ENCODE measurements around the gene MTUS2. TPM values are rescaled to one million over a fixed set of nuclear protein-coding genes. Genes with fewer than 3 reads are reported as not detected.

The MTUS2 gene
- total RNA-seq, 1 experiment from 2014 or later, result 0.25 TPM

- DNase-seq (ENCODE audit: low spot score), result no peak
Observed at GRCh38 chr13:29106651-29107050, 286.5 kb downstream of the MTUS2 start.

GRCh38 chr13:29108068-29108786 is 288.1 kb downstream of the MTUS2 start:
- DNase-seq (ENCODE audit: low spot score), result no peak

- DNase-seq (ENCODE audit: low spot score), result no peak
Observed at GRCh38 chr13:29109987-29110386, 289.8 kb downstream of the MTUS2 start.

- DNase-seq (ENCODE audit: low spot score), result no peak
Observed at GRCh38 chr13:29111446-29111845, 291.3 kb downstream of the MTUS2 start.

DNA sequence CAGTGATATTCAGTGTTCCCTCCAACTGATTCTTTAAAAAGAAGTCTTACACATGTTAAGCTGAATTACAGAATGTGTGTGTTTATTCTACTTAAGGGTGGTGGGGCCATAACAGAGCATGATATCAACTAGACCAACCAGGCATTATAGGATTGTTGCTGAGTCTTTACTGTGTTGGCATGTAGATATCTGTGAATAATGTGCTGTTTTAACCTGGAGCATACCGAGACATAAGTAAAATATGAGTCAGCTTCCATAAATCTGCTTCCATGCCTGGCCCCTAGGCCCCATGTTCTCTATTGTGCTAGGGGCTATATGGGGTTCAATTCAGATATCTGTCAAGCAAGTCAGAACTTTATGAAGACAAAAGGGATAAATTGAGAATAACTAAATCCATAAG is 295.7 kb downstream of the MTUS2 start:
- DNase-seq (ENCODE audit: low spot score), result no peak

DNA sequence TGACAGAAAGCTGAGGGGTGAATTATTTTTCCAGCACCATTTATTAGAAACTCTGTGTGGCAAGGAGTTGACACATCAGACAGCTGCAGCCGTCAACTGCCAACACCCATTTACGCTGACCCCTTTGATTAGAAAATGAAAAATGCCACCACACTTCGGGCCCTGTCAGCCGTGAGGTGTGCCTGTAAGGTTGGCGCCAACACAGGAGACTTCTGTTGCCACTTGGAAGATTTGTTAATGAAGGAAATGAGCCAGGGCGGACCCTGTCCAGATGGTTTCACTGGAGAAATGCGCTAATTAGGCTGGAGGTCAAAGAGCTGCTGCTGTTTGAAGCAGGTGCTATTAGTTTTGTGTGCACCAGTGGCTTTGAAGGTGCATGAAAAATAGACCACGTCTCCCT is 297.5 kb downstream of the MTUS2 start:
- no peak for DNase-seq (ENCODE audit: low spot score)

- no peak for DNase-seq (ENCODE audit: low spot score)
Observed at GRCh38 chr13:29118471-29118870, 298.3 kb downstream of the MTUS2 start.

DNA sequence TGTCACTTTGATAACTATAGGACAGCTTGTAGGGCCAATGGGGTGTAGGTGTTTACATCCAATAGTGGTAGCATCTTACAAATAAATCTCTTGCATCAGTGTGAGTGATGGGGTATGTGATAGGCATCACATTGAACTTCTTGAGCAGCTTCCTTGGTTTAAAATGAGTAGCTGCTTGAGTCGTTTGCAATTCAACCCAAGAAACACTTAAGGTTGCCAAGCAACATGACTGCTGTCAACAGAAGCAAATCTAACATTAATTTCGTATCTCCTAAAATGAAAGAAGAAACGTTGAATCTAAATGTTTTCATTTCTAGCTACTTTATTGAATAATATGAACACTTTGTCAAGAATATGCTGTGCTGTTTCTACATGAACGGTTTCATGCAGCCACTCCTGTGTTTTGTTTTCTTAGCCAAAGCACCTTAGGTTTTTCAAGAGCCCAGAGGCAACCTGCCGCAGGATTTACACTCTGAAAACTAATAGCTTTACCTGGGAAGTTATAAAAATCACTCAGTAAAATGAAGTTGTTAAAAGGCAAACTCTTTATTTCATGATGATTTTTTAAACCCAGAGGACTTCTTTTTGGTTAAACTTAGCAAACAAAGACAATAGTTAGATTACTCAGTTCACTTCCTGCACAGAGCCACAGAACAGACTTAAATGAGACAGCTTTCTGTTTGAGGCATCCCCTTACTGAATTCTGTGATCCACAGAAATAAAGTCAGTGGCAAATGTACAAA is 305.2 kb downstream of the MTUS2 start:
- DNase-seq (ENCODE audit: low spot score), result no peak

DNA sequence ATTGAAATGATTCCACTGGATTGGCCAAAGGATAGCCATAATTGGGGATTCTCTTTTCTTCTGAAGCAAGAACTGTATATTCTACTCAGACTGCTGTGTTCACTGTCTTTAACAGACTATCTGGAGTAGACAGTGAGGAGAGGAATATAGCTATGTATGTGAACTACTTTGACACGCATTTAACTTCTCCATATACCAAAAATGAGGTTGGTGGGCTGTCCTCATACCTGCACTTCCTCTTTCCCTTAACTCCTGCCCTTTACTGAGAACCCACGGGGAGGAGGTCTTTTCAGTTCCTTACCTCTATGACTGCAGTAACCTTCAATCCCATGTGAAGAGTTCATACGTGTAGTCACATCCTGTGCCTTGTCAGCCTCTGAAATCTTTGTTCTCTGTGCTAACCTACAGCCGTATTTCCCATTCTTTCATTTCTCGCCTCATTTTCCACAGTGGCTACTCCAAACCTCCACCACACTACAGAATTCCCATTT is 305.8 kb downstream of the MTUS2 start:
- no peak for DNase-seq (ENCODE audit: low spot score)

DNA sequence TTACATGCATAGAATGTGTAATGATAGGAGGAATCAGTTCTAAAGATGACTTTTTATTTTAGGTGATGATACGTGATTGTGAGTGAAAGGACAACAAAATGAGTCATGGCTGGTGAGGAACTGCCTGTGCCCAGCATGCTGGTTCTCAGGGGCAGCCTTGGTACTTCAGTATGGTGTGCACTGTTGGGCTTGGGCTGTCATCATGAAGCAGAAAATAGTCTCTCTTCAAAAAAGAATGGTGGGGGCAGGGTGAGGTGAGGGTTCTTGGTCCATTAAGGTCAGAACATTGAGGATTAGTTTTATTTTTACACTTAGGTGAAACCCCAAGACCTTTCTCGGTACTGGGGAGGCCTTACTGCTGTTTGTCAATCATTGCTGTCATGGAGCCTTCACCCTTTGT is 309.5 kb downstream of the MTUS2 start:
- no peak for DNase-seq (ENCODE audit: low spot score)

- no peak for DNase-seq (ENCODE audit: low spot score)
Observed at GRCh38 chr13:29131159-29131558, 311.0 kb downstream of the MTUS2 start.

DNA sequence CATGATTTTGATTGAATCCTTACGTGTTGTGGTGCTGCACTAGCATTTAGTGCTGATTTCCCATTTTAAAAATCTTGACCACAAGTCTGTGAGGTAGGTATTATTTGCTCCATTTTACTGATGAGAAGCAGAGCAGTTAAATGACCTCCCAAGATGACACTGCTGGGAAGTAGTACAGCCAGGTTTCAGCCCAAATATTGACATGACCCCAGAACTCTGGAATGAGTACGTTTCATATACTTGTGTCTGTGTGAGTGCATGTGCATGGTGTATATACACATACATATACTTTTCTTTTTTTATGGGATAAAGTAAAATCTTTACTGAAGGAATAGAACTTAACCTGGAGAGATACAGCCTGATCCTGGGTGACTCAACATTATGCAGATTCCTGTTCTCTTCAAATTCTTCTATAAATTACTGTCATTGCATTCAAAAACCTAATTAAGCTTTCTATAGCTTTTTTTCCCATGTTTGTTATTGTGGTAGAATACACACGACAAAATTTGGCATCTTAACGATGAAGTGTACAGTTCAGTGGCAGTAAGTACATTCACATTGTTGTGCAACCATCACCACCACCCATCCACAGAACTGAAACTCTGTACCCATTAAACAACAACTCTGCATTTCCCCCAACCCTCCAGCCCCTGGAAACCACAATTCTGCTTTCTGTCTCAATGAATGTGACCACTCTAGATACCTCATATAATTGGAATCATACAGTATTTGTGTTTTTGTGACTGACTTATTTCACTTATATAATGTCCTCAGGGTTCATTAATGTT is 311.9 kb downstream of the MTUS2 start:
- no peak for DNase-seq (ENCODE audit: low spot score)

GRCh38 chr13:29136341-29136740 is 316.2 kb downstream of the MTUS2 start:
- DNase-seq (ENCODE audit: low spot score), result no peak

- DNase-seq (ENCODE audit: low spot score), result no peak
Observed at GRCh38 chr13:29137016-29137415, 316.9 kb downstream of the MTUS2 start.

GRCh38 chr13:29137995-29138394 is 317.9 kb downstream of the MTUS2 start:
- no peak for DNase-seq (ENCODE audit: low spot score)

- DNase-seq (ENCODE audit: low spot score), result peak; percentile 53
Observed at GRCh38 chr13:29140277-29140676, 320.1 kb downstream of the MTUS2 start.

DNA sequence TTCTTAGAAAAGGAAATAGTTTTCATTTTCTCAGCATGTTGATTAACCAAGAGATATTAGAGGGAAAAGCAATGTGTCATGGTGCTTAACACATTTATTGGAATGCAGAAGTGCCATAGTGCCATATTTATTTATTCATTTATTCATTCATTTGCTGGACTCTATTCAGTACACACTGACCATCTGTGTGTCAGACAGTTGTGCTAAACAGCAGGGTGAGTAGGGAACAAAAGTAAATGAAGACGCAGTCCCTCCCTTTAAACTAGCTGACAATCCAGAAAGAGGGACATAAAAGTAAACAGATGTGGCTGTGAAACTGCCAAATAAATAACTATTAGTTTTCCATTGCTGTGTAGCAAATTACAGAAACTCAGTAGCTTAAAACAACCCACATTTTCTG is 323.7 kb downstream of the MTUS2 start:
- DNase-seq (ENCODE audit: low spot score), result no peak

DNA sequence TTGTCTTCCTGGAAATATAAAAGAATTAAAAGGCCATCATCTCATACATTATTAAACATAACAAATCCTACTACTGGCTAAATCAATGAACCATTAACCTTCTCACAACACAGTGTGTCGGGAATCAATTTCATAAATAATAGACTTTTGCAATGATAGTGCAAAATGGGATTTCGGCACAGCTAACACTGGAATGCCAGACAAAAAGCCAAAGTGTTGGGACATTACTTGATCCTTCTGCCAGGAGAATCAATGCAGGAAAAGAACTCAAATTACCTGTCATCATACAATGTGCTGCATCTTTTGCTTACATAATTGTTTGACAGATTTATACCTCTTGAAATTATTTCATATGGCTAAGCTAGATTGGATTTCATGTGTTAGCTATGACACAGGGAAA is 334.3 kb downstream of the MTUS2 start:
- DNase-seq (ENCODE audit: low spot score), result no peak

GRCh38 chr13:29156136-29156535 is 336.0 kb downstream of the MTUS2 start:
- no peak for DNase-seq (ENCODE audit: low spot score)

DNA sequence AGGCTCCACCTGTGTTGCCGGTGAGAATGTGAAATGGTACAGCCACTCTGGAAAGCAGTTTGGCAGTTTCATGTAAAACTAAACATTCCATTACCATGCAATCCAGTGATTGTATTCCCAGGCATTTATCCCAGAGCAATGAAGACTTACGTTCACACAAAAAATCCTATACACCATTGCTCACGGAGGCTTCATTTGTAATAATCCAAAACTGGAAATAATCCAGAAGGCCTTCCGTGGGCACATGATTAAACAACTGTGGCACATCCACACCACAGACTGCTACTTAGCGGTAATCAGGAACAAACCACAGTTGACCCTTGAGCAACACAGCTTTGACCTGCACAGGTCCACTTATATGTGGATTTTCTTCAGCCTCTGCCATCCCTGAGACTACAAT is 339.7 kb downstream of the MTUS2 start:
- DNase-seq (ENCODE audit: low spot score), result peak; percentile 3

GRCh38 chr13:29160862-29161261 is 340.7 kb downstream of the MTUS2 start:
- DNase-seq (ENCODE audit: low spot score), result no peak

- no peak for DNase-seq (ENCODE audit: low spot score)
Observed at GRCh38 chr13:29161676-29162075, 341.5 kb downstream of the MTUS2 start.
